Right lobe of liver (tissue), 4 donors: Measurements from ENCODE around the gene SPP2.

Experiments used
- CTCF ChIP-seq, 4 donors: fragments of 200-600 bp in 3 of 4; fragments of 450-650 bp in 1 of 4; IDR thresholded peaks; one replicate each; pipeline versions ENCODE4 v1.5.1 to v1.8.0; 2016 to 2022; ENCODE audit warnings: antibody characterized with exemption in 4 of 4, mild to moderate bottlenecking in 2 of 4
- POLR2A ChIP-seq: fragments of 450-650 bp; IDR thresholded peaks from one replicate; pipeline ENCODE4 v1.6.1; 2017; ENCODE audit warnings: antibody characterized with exemption, mild to moderate bottlenecking
- donor health status: DM: no; HTN: no; CAD: no.
- donor health status: DM: no; HTN: no; CAD: no.
- donor health status: DM: no; HTN: yes; CAD: no.

- no peak for TF ChIP-seq CTCF (IDR thresholded peaks at IDR 0.05)
- no peak for TF ChIP-seq POLR2A
These were observed 41.4 kb downstream of the SPP2 start for GRCh38 chr2:234091883-234092282.
